Stimulated activated CD8-positive, alpha-beta memory T cell treated with anti-CD3 and anti-CD28 coated beads, Interleukin-4, amount 100 ng/mL, for 48 hours (primary cell): ENCODE results near the gene MYEOV.
A peak's percentile ranks its signal among the peaks of the same experiment; 100 is the strongest.

Experiments
- DNase-seq: peaks from one replicate; pipeline ENCODE4 v3.0.0-alpha.2; 2020

MYEOV gene

GRCh38 chr11:69320756-69321741 is 27.1 kb downstream of the MYEOV start:
- no peak for DNase-seq

- DNase-seq = no peak
Observed at GRCh38 chr11:69321877-69322361, 28.0 kb downstream of the MYEOV start.

- DNase-seq = no peak
Observed at GRCh38 chr11:69325446-69325845, 31.5 kb downstream of the MYEOV start.

- no peak for DNase-seq
Observed at GRCh38 chr11:69326622-69327219, 32.8 kb downstream of the MYEOV start.

GRCh38 chr11:69327741-69328191 is 33.8 kb downstream of the MYEOV start:
- peak; percentile 7 for DNase-seq

- peak; percentile 4 for DNase-seq
Observed at GRCh38 chr11:69328231-69328630, 34.3 kb downstream of the MYEOV start.

- DNase-seq = no peak
Observed at GRCh38 chr11:69329581-69329980, 35.6 kb downstream of the MYEOV start.

- DNase-seq = no peak
Observed at GRCh38 chr11:69330330-69330729, 36.4 kb downstream of the MYEOV start.

- peak; percentile 4 for DNase-seq
Observed at GRCh38 chr11:69333149-69333710, 39.3 kb downstream of the MYEOV start.

- DNase-seq = peak; percentile 6
Observed at GRCh38 chr11:69333879-69334278, 39.9 kb downstream of the MYEOV start.

GRCh38 chr11:69335007-69335780 is 41.2 kb downstream of the MYEOV start:
- peak; percentile 21 for DNase-seq

- peak; percentile 17 for DNase-seq
Observed at GRCh38 chr11:69335781-69336405, 41.9 kb downstream of the MYEOV start.

- DNase-seq = peak; percentile 54
Observed at GRCh38 chr11:69337211-69337721, 43.3 kb downstream of the MYEOV start.

GRCh38 chr11:69339041-69339733 is 45.2 kb downstream of the MYEOV start:
- DNase-seq = peak; percentile 20

GRCh38 chr11:69339983-69340565 is 46.1 kb downstream of the MYEOV start:
- peak; percentile 20 for DNase-seq

GRCh38 chr11:69342588-69343330 is 48.8 kb downstream of the MYEOV start:
- DNase-seq = peak; percentile 11

- peak; percentile 19 for DNase-seq
Observed at GRCh38 chr11:69343401-69344321, 49.7 kb downstream of the MYEOV start.

- peak; percentile 8 for DNase-seq
Observed at GRCh38 chr11:69344570-69345145, 50.7 kb downstream of the MYEOV start.
